ENCODE results near the gene LAMA3.

Gene LAMA3

GRCh38 chr18:24000613-24001490, 311.6 kb downstream of the LAMA3 start:
- TF ChIP-seq CTCF (IDR thresholded peaks at IDR 0.05; ENCODE audit: low read depth, low read length, missing control alignments), result no peak
- no peak for DNase-seq (ENCODE audit: low read depth)
- in situ Hi-C loops (cut with HindIII; ENCODE audit: low sequenced_read_pairs), result no loop called here
- H3K4me3 ChIP-seq (ENCODE audit: low read depth, low read length), result no peak overlapping the region

GRCh38 chr18:24002479-24002878, 313.2 kb downstream of the LAMA3 start:
- in situ Hi-C loops (cut with HindIII; ENCODE audit: low sequenced_read_pairs), result no loop called here
- TF ChIP-seq CTCF (IDR thresholded peaks at IDR 0.05; ENCODE audit: low read depth, low read length, missing control alignments), result no peak
- no peak for DNase-seq (ENCODE audit: low read depth)

GRCh38 chr18:24003288-24003687, 314.0 kb downstream of the LAMA3 start:
- TF ChIP-seq CTCF (IDR thresholded peaks at IDR 0.05; ENCODE audit: low read depth, low read length, missing control alignments), result no peak
- DNase-seq (ENCODE audit: low read depth), result no peak
- in situ Hi-C loops (cut with HindIII; ENCODE audit: low sequenced_read_pairs), result no loop called here
- no peak overlapping the region for H3K4me3 ChIP-seq (ENCODE audit: low read depth, low read length)

More at GRCh38 chr18:24002479-24002878, 313.2 kb downstream of the LAMA3 start:
- no peak overlapping the region for H3K4me3 ChIP-seq (ENCODE audit: low read depth, low read length)

GRCh38 chr18:24003903-24004640, 314.8 kb downstream of the LAMA3 start:
- in situ Hi-C loops (cut with HindIII; ENCODE audit: low sequenced_read_pairs), result no loop called here
- no peak for DNase-seq (ENCODE audit: low read depth)
- no peak overlapping the region for H3K4me3 ChIP-seq (ENCODE audit: low read depth, low read length)
- no peak for TF ChIP-seq CTCF (IDR thresholded peaks at IDR 0.05; ENCODE audit: low read depth, low read length, missing control alignments)
